ENCODE results near the gene PANK1. TPM values are rescaled to one million over a fixed set of nuclear protein-coding genes. Genes with fewer than 3 reads are reported as not detected.

PANK1 gene
- total RNA-seq, 1 donor from 2014 or later = 21.4 TPM

DNA sequence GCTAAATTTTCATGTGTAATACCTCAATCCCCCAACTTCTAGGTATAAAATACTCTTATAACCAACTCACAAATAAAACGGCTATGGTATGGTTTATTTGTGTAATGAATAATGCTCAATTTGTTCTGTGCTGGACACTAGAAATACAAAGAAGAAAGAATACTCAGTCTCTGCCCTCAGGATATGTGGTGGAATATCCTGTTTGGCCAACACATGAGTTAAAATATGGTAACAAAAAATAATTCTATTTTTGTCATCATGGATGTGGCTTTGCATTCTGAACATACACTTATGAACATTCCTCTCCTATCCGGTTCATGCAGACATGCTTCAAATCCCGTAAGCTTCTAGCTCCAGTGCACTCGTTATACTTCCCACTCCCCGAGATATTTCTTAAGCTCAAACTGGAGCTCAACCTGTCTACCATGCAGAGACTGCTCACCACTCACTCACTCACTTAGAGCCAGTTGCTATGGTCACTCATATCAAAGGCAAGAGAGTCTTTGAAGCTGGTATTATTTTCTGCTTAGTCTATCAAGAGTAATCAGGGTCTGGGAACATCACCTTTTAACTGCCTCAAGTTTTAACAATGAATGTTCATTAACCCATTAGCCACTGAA is 55.8 kb downstream of the PANK1 start:
- intact Hi-C loops (cut with micrococcal nuclease) = no loop called here
- Histone ChIP-seq H3K27ac (replicated peaks) (peak overlapping the region; percentile 87), H3K27me3 (ENCODE audit: low read depth) (no peaks in the 10 kb centered on the region), H3K9me3 (replicated peaks) (no peaks in the 10 kb centered on the region), H3K4me1 (peaks cover 53% of the 10 kb centered on the region), H3K36me3 (peaks cover 14% of the 10 kb centered on the region), H3K4me3 (no peak overlapping the region)
- TF ChIP-seq, protein P1, sequence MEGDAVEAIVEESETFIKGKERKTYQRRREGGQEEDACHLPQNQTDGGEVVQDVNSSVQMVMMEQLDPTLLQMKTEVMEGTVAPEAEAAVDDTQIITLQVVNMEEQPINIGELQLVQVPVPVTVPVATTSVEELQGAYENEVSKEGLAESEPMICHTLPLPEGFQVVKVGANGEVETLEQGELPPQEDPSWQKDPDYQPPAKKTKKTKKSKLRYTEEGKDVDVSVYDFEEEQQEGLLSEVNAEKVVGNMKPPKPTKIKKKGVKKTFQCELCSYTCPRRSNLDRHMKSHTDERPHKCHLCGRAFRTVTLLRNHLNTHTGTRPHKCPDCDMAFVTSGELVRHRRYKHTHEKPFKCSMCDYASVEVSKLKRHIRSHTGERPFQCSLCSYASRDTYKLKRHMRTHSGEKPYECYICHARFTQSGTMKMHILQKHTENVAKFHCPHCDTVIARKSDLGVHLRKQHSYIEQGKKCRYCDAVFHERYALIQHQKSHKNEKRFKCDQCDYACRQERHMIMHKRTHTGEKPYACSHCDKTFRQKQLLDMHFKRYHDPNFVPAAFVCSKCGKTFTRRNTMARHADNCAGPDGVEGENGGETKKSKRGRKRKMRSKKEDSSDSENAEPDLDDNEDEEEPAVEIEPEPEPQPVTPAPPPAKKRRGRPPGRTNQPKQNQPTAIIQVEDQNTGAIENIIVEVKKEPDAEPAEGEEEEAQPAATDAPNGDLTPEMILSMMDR (IDR thresholded peaks at IDR 0.05; ENCODE audit: borderline replicate concordance) = no peak
- no peak for DNase-seq

DNA sequence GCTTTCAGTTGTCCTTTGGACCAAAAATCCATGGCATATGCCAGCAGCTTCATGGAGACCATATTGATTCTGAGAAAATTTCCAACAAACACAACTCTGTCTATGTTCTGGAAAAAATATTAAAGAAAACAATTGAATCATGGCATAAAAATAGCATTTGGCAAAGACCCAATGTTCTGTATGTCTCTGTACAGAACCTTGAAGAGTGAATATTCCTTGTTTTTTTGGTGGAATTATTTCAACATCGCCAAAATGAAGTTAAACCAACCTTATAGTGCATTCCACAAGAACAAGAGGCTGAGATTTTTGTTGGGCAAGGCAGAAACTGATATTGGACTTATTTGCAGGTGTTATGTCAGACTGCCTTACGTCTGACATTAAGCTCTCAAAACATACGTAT is 56.4 kb downstream of the PANK1 start:
- Histone ChIP-seq H3K4me3 (no peak overlapping the region), H3K9me3 (replicated peaks) (no peaks in the 10 kb centered on the region), H3K36me3 (peaks cover 16% of the 10 kb centered on the region), H3K27ac (replicated peaks) (peak overlapping the region; percentile 87), H3K4me1 (peaks cover 48% of the 10 kb centered on the region), H3K27me3 (ENCODE audit: low read depth) (no peaks in the 10 kb centered on the region)
- no peak for DNase-seq
- TF ChIP-seq, protein P1 (IDR thresholded peaks at IDR 0.05; ENCODE audit: borderline replicate concordance) = no peak
- intact Hi-C loops (cut with micrococcal nuclease) = no loop called here

DNA sequence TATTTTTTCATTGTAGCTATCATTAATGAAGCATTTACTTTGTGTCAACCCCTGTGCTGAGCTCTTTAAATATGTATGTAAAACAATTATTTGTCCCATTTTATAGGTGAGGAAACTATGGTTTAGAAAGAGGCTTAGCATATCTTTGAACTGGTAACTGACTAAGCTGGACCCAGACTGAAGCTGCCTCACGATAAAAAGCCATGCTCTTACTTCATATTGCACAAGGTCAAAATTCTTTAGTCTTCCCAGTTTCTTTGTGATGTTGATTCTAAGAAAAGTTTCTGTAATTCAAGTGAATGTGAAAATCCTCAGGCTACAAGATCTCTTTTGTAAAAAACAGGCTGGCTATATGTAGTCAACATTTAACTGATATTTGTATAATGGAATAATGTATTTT is 63.0 kb downstream of the PANK1 start:
- Histone ChIP-seq H3K4me1 (peaks cover under 1% of the 10 kb centered on the region), H3K4me3 (no peak overlapping the region), H3K27ac (replicated peaks) (no peak overlapping the region), H3K27me3 (ENCODE audit: low read depth) (no peaks in the 10 kb centered on the region), H3K36me3 (peaks cover 5% of the 10 kb centered on the region), H3K9me3 (replicated peaks) (peaks cover under 1% of the 10 kb centered on the region)
- no peak for DNase-seq
- TF ChIP-seq, protein P1 (IDR thresholded peaks at IDR 0.05; ENCODE audit: borderline replicate concordance) = no peak
- intact Hi-C loops (cut with micrococcal nuclease) = no loop called here

DNA sequence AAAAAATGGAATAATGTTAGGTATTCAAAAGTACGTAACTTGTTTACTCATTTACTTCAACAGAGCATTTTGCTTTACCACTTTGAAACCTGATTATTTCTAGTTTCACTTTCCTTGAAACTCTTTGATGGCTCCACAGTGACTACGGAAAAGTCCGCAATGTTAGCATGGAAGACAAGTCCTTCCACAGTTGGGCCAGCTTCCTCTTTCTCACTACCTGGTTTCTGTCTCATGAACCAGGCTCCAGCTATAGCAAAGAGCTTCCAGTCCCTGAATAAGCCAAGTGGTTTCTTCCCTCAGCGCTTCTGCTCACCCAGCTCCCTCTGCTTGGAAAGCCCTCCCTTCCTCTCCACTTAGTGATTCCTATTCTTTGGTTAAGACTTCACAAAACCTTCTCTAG is 64.8 kb downstream of the PANK1 start:
- Histone ChIP-seq H3K27me3 (ENCODE audit: low read depth) (no peaks in the 10 kb centered on the region), H3K36me3 (peaks cover 5% of the 10 kb centered on the region), H3K4me3 (no peak overlapping the region), H3K9me3 (replicated peaks) (peaks cover 14% of the 10 kb centered on the region), H3K4me1 (no peaks in the 10 kb centered on the region), H3K27ac (replicated peaks) (no peak overlapping the region)
- no peak for DNase-seq
- intact Hi-C loops (cut with micrococcal nuclease) = no loop called here
- TF ChIP-seq, protein P1 (IDR thresholded peaks at IDR 0.05; ENCODE audit: borderline replicate concordance) = no peak

DNA sequence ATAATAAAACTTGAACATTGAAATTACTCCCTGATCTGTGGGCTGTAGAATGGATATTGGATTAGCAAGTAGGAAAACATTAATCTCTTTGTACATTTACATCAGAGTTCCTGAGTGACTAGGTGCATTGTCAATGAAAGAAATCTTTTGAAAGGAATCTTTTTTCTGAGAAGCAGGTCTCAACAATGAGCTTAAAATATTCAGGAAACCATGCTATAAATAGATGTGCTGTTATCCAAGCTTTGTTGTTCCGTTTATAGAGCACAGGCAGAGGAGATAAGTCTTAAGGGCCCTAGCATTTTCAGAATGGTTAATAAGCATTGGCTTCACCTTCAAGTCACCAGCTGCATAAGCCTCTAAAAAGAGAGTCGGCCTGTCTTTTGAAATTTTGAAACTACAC is 68.3 kb downstream of the PANK1 start:
- H3K36me3 ChIP-seq = no peaks in the 10 kb centered on the region
- DNase-seq = no peak
- no peaks in the 10 kb centered on the region for H3K4me1 ChIP-seq
- intact Hi-C loops (cut with micrococcal nuclease) = no loop called here
- H3K9me3 ChIP-seq (replicated peaks) = peaks cover 14% of the 10 kb centered on the region
- TF ChIP-seq, protein P1 (IDR thresholded peaks at IDR 0.05; ENCODE audit: borderline replicate concordance) = no peak
- H3K27me3 ChIP-seq (ENCODE audit: low read depth) = no peaks in the 10 kb centered on the region
- H3K4me3 ChIP-seq = no peak overlapping the region
- no peak overlapping the region for H3K27ac ChIP-seq (replicated peaks)

Measured in left ventricle myocardium inferior (tissue), 1 donor.